GM21423 (cell line): Measurements from ENCODE around the gene COL28A1.

Source experiments
- ATAC-seq: cut with Tn5 transposase; IDR thresholded peaks from one replicate; pipeline ENCODE4 v1.9.1; 2021; ENCODE audit warnings: mild to moderate bottlenecking, moderate library complexity; ENCODE audit not compliant: unreplicated experiment

Gene COL28A1

GRCh38 chr7:7535691-7536090 is at the start of gene COL28A1:
Gene COL28A1, minus strand, starts transcription at chr7:7535873. Its CDS starts 2,998 bp downstream, at chr7:7532875.
- ATAC-seq: no peak

- no peak for ATAC-seq
Measured at GRCh38 chr7:7584653-7585052, 49.0 kb upstream of the COL28A1 start.

GRCh38 chr7:7583731-7584130 is 48.1 kb upstream of the COL28A1 start:
- ATAC-seq: no peak

GRCh38 chr7:7582596-7582995 is 46.9 kb upstream of the COL28A1 start:
- ATAC-seq: no peak

- ATAC-seq: no peak
Measured at GRCh38 chr7:7581531-7582179, 46.0 kb upstream of the COL28A1 start.

- ATAC-seq: no peak
Measured at GRCh38 chr7:7579638-7580037, 44.0 kb upstream of the COL28A1 start.

GRCh38 chr7:7577888-7578287 is 42.2 kb upstream of the COL28A1 start:
- peak; percentile 72 for ATAC-seq

DNA sequence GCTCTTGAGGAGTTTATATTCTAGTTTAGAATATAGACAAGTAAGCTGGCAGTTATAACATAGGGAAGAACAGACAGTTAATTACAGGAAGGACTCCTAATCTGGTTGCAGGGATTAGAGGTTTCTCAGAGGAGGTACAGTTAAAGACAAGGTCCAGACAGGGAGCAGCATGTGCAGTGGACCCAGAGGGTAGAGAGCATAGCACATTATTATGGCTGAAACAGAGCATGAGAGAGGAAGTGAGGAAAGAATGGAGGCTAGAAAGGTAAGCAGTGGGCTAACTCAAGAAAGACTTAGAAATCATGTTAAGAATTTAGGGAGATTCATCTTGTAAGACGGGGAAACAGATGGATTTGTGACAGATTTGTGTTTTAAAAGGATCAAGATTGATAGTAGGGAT is 40.7 kb upstream of the COL28A1 start:
- ATAC-seq: no peak

- ATAC-seq: no peak
Measured at GRCh38 chr7:7573701-7574100, 38.0 kb upstream of the COL28A1 start.

DNA sequence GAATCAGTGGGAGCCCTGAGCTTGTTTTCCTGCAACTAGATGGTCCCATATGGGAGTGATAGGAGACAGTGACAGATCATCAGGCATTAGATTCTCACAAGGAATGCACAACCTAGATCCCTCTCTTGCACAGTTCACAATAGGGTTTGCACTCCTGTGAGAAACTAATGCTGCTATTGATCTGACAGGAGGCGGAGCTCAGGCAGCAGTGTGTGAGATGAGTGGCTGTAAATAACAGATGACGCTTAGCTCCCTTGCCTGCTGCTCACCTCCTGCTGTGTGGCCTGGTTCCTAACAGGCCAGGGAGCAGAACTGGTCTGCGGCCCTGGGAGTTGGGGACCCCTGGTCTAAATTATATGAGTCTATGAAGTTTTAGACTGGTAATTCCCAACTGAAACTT is 34.9 kb upstream of the COL28A1 start:
- no peak for ATAC-seq

GRCh38 chr7:7569615-7570014 is 33.9 kb upstream of the COL28A1 start:
- ATAC-seq: peak; percentile 31

- peak; percentile 49 for ATAC-seq
Measured at GRCh38 chr7:7569081-7569527, 33.4 kb upstream of the COL28A1 start.

GRCh38 chr7:7568553-7568952 is 32.9 kb upstream of the COL28A1 start:
- no peak for ATAC-seq

DNA sequence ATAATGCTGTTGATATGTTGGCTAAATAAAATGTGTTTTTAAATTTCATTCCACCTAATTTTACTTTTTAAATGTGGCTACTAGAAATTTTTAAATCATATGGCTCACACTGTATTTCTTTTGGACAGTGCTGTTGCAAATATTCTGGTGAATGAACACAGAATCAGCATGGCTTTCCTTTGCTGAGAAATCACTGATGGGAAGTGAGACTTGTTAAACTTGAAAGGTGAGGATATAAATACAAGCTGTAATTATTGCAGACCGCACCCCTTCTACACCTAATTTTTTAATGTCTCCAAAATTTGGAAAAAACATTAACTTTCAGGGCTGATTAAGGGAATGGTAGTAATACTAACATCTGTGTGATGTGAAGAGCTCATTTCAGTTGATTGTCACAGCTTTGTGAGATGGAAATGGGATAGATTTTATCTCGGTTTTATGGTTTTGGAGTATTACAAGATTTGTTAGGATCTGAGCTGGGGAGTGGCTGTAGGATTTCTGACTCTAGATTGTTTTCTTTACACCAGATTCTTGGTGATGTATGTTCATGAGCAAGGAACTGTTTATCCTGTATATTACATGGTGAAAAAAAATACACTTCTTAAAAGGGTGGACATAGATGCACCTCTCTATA is 32.3 kb upstream of the COL28A1 start:
- ATAC-seq: no peak

DNA sequence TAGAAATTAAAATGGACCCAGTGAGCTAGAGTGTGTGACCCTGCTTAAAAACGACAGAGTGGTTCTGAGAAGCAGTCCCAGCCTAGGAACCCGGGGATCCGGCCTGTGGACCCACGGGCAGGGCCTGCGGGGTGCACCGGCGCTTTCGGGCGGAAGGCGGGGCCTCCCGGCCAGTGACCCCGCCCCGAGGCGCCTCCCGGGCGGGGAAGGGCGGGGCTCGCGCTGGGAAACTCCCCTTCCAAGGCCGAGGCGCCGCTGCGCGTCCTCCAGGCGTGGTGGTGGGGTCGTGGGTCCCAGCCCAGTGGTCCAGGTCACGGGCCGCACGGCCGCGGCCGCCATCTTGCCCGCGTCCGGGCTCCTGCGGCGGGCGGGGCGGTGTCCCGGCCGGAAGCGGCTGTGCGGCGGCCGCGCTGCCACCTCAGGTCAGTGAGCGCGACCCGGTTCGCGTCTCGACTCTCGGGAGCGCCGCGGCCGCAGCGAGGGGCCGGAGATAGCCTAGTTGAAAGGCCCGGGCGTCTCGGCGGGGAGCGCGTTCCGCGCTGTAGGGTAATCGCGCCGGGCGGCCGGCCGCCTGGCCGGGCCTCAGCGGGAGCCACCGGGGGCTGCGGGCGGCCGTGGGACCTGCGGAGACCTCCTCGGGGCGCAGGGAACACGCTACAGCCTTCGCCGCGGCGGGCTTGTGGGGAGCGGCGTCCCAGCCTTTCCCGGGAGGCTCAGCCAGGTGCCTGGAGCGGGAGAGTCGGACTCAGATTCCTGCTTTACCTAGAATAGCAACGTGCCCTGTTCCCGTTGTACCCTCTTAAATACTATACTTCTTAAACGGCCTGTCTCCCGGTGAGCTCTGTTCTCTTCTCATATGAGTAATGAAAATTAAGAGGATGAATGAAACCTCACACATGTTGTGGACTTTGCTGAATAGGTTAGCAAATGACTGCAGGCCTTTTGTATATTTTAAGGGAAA is 31.3 kb upstream of the COL28A1 start, which contains the start of gene MIOS:
Gene MIOS, plus strand, starts transcription at position 234 of the 961 bp plus-strand sequence. CDS start 5,592 bp downstream, outside the sequence.
- ATAC-seq: peak; percentile 65

DNA sequence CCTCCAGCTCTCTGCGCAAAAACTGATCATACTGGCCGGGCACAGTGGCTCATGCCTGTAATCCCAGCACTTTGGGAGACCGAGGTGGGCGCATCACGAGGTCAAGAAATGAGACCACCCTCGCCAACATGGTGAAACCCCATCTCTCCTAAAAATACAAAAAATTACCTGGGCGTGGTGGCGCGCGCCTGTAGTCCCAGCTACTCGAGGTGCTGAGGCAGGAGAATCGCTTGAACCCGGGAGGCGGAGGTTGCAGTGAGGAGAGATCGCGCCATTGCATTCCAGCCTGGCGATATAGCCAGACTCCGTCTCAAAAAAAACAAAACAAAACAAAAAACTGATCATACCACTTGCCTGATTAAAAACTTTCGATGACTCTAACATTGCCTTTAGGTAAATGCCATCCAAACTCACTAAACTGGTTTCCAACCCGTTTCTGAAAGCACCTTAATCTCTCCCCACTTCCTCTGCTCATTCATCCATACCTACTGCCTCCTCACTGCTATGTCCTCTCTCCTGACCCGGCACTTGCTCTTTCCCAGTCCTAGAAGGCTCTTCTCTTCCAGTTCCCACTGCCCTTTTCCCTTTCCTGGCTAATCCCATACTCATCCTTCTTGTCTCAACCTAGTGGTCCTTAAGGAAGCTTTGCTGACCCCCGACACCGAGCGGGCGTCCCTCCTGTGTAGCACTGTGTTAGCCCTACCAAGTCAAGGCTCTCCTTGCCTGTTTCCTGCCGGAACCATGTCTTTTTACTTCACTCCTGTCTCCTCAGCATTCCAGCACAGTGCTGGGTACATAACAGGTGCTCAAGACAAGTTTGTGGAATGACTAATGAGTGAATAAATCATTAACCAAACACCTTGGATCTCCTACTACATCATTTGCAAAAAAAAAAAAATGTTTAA is 30.3 kb upstream of the COL28A1 start:
- peak; percentile 18 for ATAC-seq

- no peak for ATAC-seq
Measured at GRCh38 chr7:7565018-7565680, 29.5 kb upstream of the COL28A1 start.

DNA sequence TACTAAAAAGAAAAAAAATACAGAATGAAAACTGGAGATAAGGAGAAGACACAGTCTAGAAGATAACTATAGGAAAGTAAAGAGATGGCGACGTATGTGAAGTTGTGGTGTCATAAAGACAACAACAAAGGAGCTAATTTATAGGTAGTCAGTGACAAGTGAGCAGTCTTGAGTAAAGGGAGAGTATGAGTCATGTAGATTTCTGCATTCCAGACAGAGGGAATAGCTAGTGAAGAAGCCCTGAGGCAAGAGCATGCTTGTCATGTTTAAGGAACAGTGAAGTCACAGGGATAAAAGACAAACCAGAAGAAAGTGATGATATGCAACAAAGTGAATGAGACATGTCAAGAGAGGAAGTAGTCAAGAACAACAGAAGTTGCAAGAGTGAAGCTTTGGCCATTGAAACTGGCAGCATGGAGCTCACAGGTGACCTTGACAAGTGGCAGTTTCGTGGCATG is 28.7 kb upstream of the COL28A1 start:
- ATAC-seq: no peak

- no peak for ATAC-seq
Measured at GRCh38 chr7:7563813-7564212, 28.1 kb upstream of the COL28A1 start.

DNA sequence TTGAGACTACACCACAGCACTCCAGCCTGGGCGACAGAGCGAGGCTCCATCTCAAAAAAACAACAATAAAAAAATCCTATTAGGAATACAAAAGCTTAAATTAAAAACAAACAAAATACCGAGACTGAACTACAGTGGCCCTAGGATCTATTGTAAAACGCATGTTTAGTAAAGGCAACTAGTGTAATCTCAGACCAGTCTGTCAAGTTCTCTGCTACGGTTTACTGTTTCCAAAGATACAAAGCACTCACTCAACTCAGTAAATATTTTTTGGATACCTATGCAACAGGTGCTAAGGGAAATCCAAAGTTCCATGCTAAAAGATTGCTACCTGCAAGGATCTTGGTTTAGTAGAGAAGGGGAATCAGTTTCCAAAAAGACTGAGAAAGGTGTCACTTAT is 27.6 kb upstream of the COL28A1 start:
- no peak for ATAC-seq
